Common myeloid progenitor, CD34-positive (primary cell): Measurements from ENCODE around the gene CCSER1.

Source experiments
- CTCF ChIA-PET: fragments of 350-600 bp; sonication (Branson Sonifier 250); formaldehyde crosslinking; loops from one replicate; lab custom pipeline; 2021; ENCODE audit warnings: antibody characterized with exemption; lab: Charles Lee
- POLR2A ChIA-PET: fragments of 350-600 bp; sonication (Branson Sonifier 250); formaldehyde crosslinking; loops from one replicate; lab custom pipeline; 2021; ENCODE audit warnings: antibody characterized with exemption; lab: Charles Lee
- DNase-seq, 3 donors: peaks; one replicate each; pipeline versions ENCODE4 v3.0.0 to v3.0.0-alpha.2; 2013
- H3K27ac ChIP-seq, 2 experiments: 1 replicate in 1 of 2; 2 replicates in 1 of 2; pipeline ENCODE4 v1.7.0; 2013; ENCODE audit warnings: inconsistent platforms in 2 of 2, low read length in 2 of 2, mild to moderate bottlenecking in 2 of 2, low read depth in 1 of 2, moderate library complexity in 1 of 2; ENCODE audit not compliant: severe bottlenecking in 2 of 2, insufficient read depth in 1 of 2, poor library complexity in 1 of 2
- H3K27me3 ChIP-seq, 5 experiments: replicated peaks in 2 of 5; 1 replicate in 3 of 5; 2 replicates in 2 of 5; pipeline versions ENCODE4 v1.6.1 to v1.7.0; 2013; ENCODE audit warnings: low read length in 4 of 5, mild to moderate bottlenecking in 2 of 5, moderate library complexity in 2 of 5, inconsistent platforms in 1 of 5; ENCODE audit not compliant: insufficient read depth in 5 of 5, control insufficient read depth in 4 of 5
- H3K36me3 ChIP-seq, 4 experiments: 1 replicate in 2 of 4; 2 replicates in 2 of 4; pipeline versions ENCODE4 v1.6.1 to v1.7.0; 2013; ENCODE audit warnings: low read length in 3 of 4, control low read depth in 1 of 4, mild to moderate bottlenecking in 1 of 4; ENCODE audit not compliant: control insufficient read depth in 4 of 4, insufficient read depth in 4 of 4
- H3K4me1 ChIP-seq, 4 experiments: 1 replicate in 3 of 4; 2 replicates in 1 of 4; pipeline versions ENCODE4 v1.6.1 to v1.7.1; 2013; ENCODE audit warnings: low read length in 3 of 4, mild to moderate bottlenecking in 3 of 4, control low read depth in 1 of 4, inconsistent platforms in 1 of 4, moderate library complexity in 1 of 4; ENCODE audit not compliant: control insufficient read depth in 4 of 4, insufficient read depth in 4 of 4; ENCODE audit errors: control extremely low read depth in 1 of 4
- H3K4me3 ChIP-seq, 7 experiments: 1 replicate in 4 of 7; 2 replicates in 3 of 7; pipeline versions ENCODE4 v1.5.1 to v1.7.0; 2013; ENCODE audit warnings: mild to moderate bottlenecking in 7 of 7, low read length in 6 of 7, moderate library complexity in 6 of 7, inconsistent platforms in 2 of 7, low read depth in 2 of 7, control low read depth in 1 of 7; ENCODE audit not compliant: insufficient read depth in 4 of 7, control insufficient read depth in 1 of 7; ENCODE audit errors: extremely low read depth in 1 of 7
- H3K9me3 ChIP-seq, 5 experiments: 1 replicate in 4 of 5; 2 replicates in 1 of 5; pipeline versions ENCODE4 v1.6.1 to v1.7.1; 2013; ENCODE audit warnings: low read length in 4 of 5, mild to moderate bottlenecking in 2 of 5, inconsistent platforms in 1 of 5, low read depth in 1 of 5, moderate library complexity in 1 of 5; ENCODE audit not compliant: control insufficient read depth in 4 of 5, insufficient read depth in 2 of 5; ENCODE audit errors: control extremely low read depth in 1 of 5
- WGBS: methylation state at CpG from one replicate; pipeline ENCODE4 v1.1.5; 2013; ENCODE audit not compliant: insufficient coverage; 5-methylcytosine and 5-hydroxymethylcytosine counted together

Gene CCSER1

GRCh38 chr4:90598741-90599140 is 471.5 kb downstream of the CCSER1 start:
- Histone ChIP-seq H3K27ac (no peak overlapping the region), H3K9me3 (no peaks in the 10 kb centered on the region), H3K27me3 (no peaks in the 10 kb centered on the region), H3K4me3 (no peak overlapping the region), H3K36me3 (no peaks in the 10 kb centered on the region), H3K4me1 (no peaks in the 10 kb centered on the region)
- CTCF ChIA-PET, result no interaction called here
- 88% methylated on average over 2 of the region's 2 CpGs for WGBS
- POLR2A ChIA-PET, result no interaction called here
- DNase-seq, result no peak

DNA sequence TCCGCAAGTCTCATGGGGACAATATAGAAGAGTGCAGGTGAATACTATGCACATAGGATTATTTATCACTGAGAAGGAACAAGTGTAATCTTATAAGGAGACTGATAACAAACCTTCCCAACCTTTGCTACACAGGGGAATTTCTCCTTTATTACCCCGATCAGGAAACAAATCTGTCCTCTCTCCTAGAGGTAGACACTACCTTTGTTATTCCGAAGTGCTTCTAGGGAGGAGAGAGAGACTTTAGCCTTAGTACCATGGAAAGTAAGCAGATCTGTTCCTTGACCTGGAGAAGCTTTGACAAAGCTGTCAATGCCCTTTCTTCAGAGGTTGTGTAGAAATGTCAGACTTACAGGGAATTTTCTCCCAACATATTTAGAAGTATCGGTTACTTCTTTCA is 475.5 kb downstream of the CCSER1 start:
- WGBS, result 93% methylated on average over 2 of the region's 4 CpGs
- no peak overlapping the region for H3K4me3 ChIP-seq
- DNase-seq, result no peak
- H3K27ac ChIP-seq, result no peak overlapping the region
- H3K27me3 ChIP-seq, result no peaks in the 10 kb centered on the region
- no peaks in the 10 kb centered on the region for H3K4me1 ChIP-seq
- H3K36me3 ChIP-seq, result no peaks in the 10 kb centered on the region
- POLR2A ChIA-PET, result no interaction called here
- no peaks in the 10 kb centered on the region for H3K9me3 ChIP-seq
- CTCF ChIA-PET, result no interaction called here

DNA sequence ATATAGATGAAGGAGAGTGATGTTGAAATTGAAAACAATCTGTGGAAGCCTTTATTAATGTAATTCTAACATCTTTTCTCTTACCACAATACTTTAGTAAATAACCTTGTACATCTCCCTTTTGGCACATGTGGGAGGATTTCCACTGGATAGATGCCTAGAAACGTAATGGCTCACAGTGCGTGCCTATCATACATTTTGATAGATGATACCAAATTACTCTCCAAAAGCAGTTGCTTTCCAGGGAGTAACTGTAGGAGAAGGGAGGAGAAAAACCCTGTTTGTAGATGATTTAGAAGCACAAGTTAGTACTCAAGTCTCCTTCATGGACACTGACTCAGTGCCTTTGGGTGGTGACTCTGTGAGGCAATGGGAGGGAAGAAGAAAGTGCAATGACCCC is 476.3 kb downstream of the CCSER1 start:
- POLR2A ChIA-PET, result no interaction called here
- Histone ChIP-seq H3K4me1 (no peaks in the 10 kb centered on the region), H3K4me3 (no peak overlapping the region), H3K27me3 (no peaks in the 10 kb centered on the region), H3K9me3 (no peaks in the 10 kb centered on the region), H3K36me3 (no peaks in the 10 kb centered on the region), H3K27ac (no peak overlapping the region)
- WGBS, result no CpG with 5 or more reads among the region's 2 CpGs
- DNase-seq, result no peak
- CTCF ChIA-PET, result no interaction called here

DNA sequence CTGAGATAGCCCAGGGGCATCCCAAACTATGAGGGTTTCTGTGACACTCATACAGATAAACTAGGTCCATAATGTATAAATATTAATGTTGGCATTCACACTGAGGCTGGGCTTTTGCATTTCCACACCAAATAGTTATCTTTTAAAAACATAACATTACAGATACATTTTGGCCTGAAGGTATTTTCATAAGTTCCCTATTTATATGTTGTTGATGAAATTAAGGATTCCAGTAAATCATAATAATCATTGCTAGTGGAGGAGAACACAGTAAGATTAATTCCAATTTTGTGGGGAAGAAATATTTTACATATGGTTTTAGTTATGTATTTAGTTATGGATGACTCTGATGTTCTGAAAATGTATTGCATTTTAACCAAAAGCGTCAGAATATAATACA is 479.6 kb downstream of the CCSER1 start:
- POLR2A ChIA-PET, result no interaction called here

GRCh38 chr4:90614371-90614770 is 487.2 kb downstream of the CCSER1 start:
- no peak overlapping the region for H3K4me3 ChIP-seq
- peaks cover 0 to 4% (median 0%) of the 10 kb centered on the region in 5 experiments for H3K9me3 ChIP-seq
- no peak for DNase-seq
- H3K36me3 ChIP-seq, result no peaks in the 10 kb centered on the region
- H3K27me3 ChIP-seq, result no peaks in the 10 kb centered on the region
- ChIA-PET CTCF (no interaction called here), POLR2A (no interaction called here)
- WGBS, result 100% methylated on average over 1 of the region's 2 CpGs
- no peaks in the 10 kb centered on the region for H3K4me1 ChIP-seq
- H3K27ac ChIP-seq, result no peak overlapping the region

More for the DNA sequence above, 479.6 kb downstream of the CCSER1 start:
- no peak overlapping the region for H3K27ac ChIP-seq
- CTCF ChIA-PET, result no interaction called here
- H3K36me3 ChIP-seq, result no peaks in the 10 kb centered on the region
- no peaks in the 10 kb centered on the region for H3K9me3 ChIP-seq
- no peak overlapping the region for H3K4me3 ChIP-seq
- no peak for DNase-seq
- no CpG with 5 or more reads among the region's 1 CpG for WGBS
- no peaks in the 10 kb centered on the region for H3K4me1 ChIP-seq
- H3K27me3 ChIP-seq, result no peaks in the 10 kb centered on the region

- Histone ChIP-seq H3K36me3 (no peaks in the 10 kb centered on the region), H3K4me3 (no peak overlapping the region), H3K27me3 (no peaks in the 10 kb centered on the region), H3K4me1 (no peaks in the 10 kb centered on the region), H3K27ac (no peak overlapping the region), H3K9me3 (no peaks in the 10 kb centered on the region)
- ChIA-PET CTCF (no interaction called here), POLR2A (no interaction called here)
- WGBS, result no CpG with 5 or more reads among the region's 1 CpG
- no peak for DNase-seq
These were observed 493.9 kb downstream of the CCSER1 start for GRCh38 chr4:90621080-90621479.

DNA sequence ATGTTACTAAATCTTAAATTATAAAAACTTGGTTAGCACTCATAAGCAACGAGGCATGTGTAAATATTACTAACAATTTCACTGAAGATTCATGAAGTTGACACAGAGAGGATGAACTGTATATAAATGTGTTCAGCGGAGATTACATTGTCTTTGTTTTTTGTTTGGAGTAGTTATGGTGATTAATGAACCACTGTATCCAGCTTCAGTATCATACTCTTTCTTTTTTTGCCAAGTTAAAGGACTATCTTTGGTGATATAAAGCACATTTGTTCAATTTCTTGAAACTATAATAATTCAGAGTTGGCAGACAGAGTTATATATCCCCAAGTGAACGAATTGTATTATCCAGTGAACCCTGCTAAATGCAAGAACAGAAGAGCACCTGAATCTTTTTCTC is 497.6 kb downstream of the CCSER1 start:
- Histone ChIP-seq H3K4me3 (no peak overlapping the region), H3K36me3 (no peaks in the 10 kb centered on the region), H3K27me3 (no peaks in the 10 kb centered on the region), H3K27ac (no peak overlapping the region), H3K9me3 (no peaks in the 10 kb centered on the region), H3K4me1 (no peaks in the 10 kb centered on the region)
- POLR2A ChIA-PET, result no interaction called here
- no CpG with 5 or more reads among the region's 3 CpGs for WGBS
- DNase-seq, result peak in 1 of 3 donors; percentile 3
- CTCF ChIA-PET, result no interaction called here
